Bronchial epithelial cell (primary cell): ENCODE results near the gene ZNF521. TPM values are rescaled to one million over a fixed set of nuclear protein-coding genes. Genes with fewer than 3 reads are reported as not detected.

Experiments used
- DNase-seq: peaks from one replicate; pipeline ENCODE4 v3.0.0-alpha.2; 2010; ENCODE audit warnings: low read depth
- FAIRE-seq: peaks from 2 replicates; lab custom pipeline; 2011; peaks lifted over from hg19 to GRCh38; lab: Jason Lieb, UNC
- H3K27me3 ChIP-seq: 2 replicates; pipeline ENCODE4 v1.5.1; 2011; ENCODE audit warnings: low read length; ENCODE audit not compliant: control insufficient read depth, insufficient read depth
- H3K36me3 ChIP-seq: 2 replicates; pipeline ENCODE4 v1.5.1; 2011; ENCODE audit warnings: low read length; ENCODE audit not compliant: control insufficient read depth, insufficient read depth
- H3K4me3 ChIP-seq: 2 replicates; pipeline ENCODE4 v1.5.1; 2011; ENCODE audit warnings: mild to moderate bottlenecking, low read depth, low read length, control low read depth
- total RNA-seq: library from RNA; depleted of rRNA; stranded (reverse); fragments of >200 nt; gene quantifications from 2 replicates; pipeline ENCODE4 v1.2.1, GENCODE V29; 2014
- TF ChIP-seq, protein P1 (sequence below): IDR thresholded peaks from 2 replicates; pipeline ENCODE4 v1.5.1; 2011; ENCODE audit warnings: mild to moderate bottlenecking, moderate library complexity, low read length, control low read depth, inconsistent platforms; ENCODE audit not compliant: insufficient read depth, severe bottlenecking

Gene ZNF521
- total RNA-seq, 1 donor from 2014 or later = 0.53 TPM

DNA sequence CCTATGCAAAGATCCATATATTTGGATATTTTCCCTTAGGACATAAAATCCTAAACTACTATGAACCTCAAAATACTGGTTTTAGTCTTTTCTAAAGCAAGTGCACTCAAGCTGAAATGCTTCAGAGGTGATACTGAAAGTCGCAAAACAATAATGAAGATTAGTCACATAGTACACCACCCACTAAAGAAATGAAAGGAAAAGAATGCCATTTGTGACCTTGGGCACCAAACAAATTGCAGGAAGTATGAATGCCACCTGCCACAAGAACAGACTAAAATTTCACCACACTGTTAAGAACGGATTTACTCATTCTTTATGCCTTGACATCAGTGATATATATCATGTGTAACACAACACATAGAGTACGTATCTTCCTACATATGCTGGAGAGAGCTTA lies 161.5 kb downstream of the ZNF521 start:
- H3K27me3 ChIP-seq = no peaks in the 10 kb centered on the region

DNA sequence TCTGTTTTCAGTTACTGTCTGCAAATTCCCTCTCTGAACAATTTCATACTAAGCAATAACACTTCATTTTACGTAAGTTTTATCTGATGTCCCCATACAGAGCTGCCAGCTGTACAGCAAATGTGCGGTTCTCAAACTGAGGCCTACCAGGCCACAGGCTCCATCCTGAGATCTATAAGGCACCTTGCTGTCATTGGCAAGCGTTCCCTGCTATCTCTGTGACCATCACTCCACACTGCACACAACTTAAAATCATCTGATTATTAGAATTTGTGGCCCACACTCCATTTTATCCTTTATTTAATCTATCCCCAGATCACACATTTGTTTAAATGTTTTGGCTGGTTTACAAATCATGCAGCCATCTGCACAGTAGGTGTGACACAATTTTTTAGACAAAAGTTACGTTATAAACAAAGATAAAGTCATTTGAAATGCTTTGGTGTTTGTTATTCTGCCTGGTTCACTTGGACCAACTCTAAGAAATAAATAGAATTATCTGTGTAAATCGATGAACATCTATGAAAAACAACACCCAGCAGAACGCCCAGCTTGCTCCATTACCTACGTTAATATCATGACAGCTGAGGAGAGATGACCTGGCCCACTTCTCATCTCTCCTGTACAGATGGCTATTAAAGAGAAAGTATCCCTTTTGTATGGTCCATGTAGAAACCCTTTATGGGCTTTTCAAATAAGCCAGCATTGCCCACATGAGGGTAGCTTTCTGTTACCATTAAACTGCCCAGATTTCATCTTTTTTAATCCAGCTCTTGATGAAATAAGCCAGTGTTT lies 162.4 kb downstream of the ZNF521 start:
- Histone ChIP-seq H3K4me3 (no peak overlapping the region), H3K27me3 (no peaks in the 10 kb centered on the region), H3K36me3 (no peaks in the 10 kb centered on the region)
- FAIRE-seq (no peak), DNase-seq (no peak)
- TF ChIP-seq, protein P1, sequence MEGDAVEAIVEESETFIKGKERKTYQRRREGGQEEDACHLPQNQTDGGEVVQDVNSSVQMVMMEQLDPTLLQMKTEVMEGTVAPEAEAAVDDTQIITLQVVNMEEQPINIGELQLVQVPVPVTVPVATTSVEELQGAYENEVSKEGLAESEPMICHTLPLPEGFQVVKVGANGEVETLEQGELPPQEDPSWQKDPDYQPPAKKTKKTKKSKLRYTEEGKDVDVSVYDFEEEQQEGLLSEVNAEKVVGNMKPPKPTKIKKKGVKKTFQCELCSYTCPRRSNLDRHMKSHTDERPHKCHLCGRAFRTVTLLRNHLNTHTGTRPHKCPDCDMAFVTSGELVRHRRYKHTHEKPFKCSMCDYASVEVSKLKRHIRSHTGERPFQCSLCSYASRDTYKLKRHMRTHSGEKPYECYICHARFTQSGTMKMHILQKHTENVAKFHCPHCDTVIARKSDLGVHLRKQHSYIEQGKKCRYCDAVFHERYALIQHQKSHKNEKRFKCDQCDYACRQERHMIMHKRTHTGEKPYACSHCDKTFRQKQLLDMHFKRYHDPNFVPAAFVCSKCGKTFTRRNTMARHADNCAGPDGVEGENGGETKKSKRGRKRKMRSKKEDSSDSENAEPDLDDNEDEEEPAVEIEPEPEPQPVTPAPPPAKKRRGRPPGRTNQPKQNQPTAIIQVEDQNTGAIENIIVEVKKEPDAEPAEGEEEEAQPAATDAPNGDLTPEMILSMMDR = no peak

More for the DNA sequence above, 161.5 kb downstream of the ZNF521 start:
- TF ChIP-seq, protein P1 = no peak
- DNase-seq = no peak
- no peak for FAIRE-seq
- Histone ChIP-seq H3K4me3 (no peak overlapping the region), H3K36me3 (no peaks in the 10 kb centered on the region)

DNA sequence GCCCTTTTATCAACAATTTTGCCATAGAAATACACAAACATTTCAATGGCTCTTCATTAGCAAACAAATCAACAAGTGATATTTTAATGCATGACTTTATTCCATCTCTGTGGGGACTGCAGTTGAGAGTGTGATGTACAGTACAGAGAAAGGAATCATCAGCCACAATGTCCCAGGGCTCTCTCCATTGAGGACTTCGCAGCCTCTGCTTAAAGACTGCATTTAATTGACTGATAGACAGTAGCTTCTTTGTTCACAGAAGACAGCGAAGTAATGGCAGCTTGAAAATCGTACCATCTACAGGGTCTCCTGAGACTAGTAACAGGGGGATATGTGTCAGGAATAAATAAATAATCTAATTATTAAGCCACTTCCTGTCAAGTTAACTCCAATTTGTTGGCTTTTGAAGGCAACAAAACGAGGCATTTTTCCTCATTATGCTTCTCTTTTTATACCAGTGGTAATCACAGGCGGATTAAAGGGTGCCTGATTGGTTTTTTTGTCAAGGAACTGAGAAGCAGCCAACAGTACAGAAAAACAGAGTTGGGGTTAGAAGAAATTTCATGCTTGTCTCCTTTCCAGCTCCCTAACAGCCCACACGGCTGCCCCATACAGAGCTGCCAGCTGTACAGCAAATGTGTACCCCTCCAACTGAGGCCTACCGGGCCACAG lies 164.3 kb downstream of the ZNF521 start:
- H3K4me3 ChIP-seq = no peak overlapping the region
- no peaks in the 10 kb centered on the region for H3K27me3 ChIP-seq
- DNase-seq = no peak
- no peaks in the 10 kb centered on the region for H3K36me3 ChIP-seq
- TF ChIP-seq, protein P1 = no peak
- no peak for FAIRE-seq

DNA sequence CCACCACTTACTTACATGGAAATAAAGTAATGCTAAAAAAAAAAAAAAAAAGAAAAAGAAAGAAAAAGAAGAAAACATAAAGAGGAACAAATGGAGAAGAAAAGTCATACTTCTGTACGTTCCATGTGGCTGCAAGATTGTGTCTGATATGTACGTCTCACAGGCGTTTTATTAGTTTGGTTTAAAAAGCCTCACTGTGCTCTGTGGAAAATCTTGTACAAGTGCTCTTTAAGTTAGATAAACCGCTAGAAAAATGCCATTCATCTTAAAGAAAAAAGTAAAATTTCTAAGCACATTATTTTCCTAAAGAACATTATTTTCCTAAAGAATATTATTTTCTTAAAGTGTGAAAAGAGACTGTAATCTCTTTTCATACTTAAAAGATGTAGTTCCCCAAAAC lies 165.1 kb downstream of the ZNF521 start:
- Histone ChIP-seq H3K27me3 (no peaks in the 10 kb centered on the region), H3K36me3 (no peaks in the 10 kb centered on the region), H3K4me3 (no peak overlapping the region)
- DNase-seq = no peak
- TF ChIP-seq, protein P1 = no peak
- FAIRE-seq = no peak

DNA sequence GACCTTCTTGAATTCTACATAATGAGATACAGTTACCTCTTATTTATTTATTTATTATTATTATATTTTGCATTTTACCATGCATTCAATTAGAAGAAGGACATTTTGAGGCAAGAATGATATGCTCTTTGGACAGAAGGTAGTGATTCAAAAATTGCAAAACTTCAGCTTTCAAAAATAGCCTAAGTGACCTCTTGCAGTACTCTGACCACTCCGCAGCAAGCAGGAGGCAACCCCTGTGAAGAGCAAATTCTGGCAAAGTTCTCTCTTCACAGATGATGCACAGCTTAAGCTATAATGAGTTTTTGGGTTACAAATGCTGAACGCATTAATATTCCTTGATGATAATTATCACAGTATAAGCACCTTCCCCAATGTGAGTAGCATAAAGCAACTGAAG lies 170.0 kb downstream of the ZNF521 start:
- Histone ChIP-seq H3K36me3 (no peaks in the 10 kb centered on the region), H3K27me3 (no peaks in the 10 kb centered on the region), H3K4me3 (no peak overlapping the region)
- FAIRE-seq (no peak), DNase-seq (no peak)
- TF ChIP-seq, protein P1 = no peak
